CD4-positive, alpha-beta T cell (primary cell): ENCODE data around the gene CCSER2. TPM values are rescaled to one million over a fixed set of nuclear protein-coding genes. Genes with fewer than 3 reads are reported as not detected.
A peak's percentile ranks its signal among the peaks of the same experiment; 100 is the strongest.

Source experiments
- ATAC-seq: fragments of 200-7000 bp; cut with Tn5 transposase; one replicate; pipeline ENCODE4 v1.10.0; 2022; ENCODE audit warnings: mild to moderate bottlenecking; ENCODE audit not compliant: poor library complexity
- CTCF ChIA-PET: fragments of 350-600 bp; sonication (Branson Sonifier 250); formaldehyde crosslinking; loops from one replicate; lab custom pipeline; 2021; ENCODE audit warnings: antibody characterized with exemption, inconsistent platforms; lab: Charles Lee
- POLR2A ChIA-PET: fragments of 350-600 bp; sonication (Branson Sonifier 250); formaldehyde crosslinking; loops from one replicate; lab custom pipeline; 2021; ENCODE audit warnings: antibody characterized with exemption, inconsistent platforms; lab: Charles Lee
- DNase-seq, 14 experiments: peaks; one replicate each; pipeline ENCODE4 v3.0.0-alpha.2; 2013 to 2020; ENCODE audit warnings: mixed read lengths in 2 of 14
- H3K27ac ChIP-seq, 2 donors: one replicate each; pipeline versions ENCODE4 v1.5.1 to v1.7.0; 2013; ENCODE audit warnings: low read length in 2 of 2, low read depth in 1 of 2, mild to moderate bottlenecking in 1 of 2
- H3K27me3 ChIP-seq, 2 experiments: 1 replicate in 1 of 2; 2 replicates in 1 of 2; pipeline versions ENCODE4 v1.6.1 to v1.7.0; 2013; ENCODE audit warnings: low read length in 2 of 2, control low read depth in 1 of 2, mild to moderate bottlenecking in 1 of 2, moderate library complexity in 1 of 2; ENCODE audit not compliant: insufficient read depth in 2 of 2, control insufficient read depth in 1 of 2
- H3K36me3 ChIP-seq: one replicate; pipeline ENCODE4 v1.6.1; 2013; ENCODE audit warnings: low read length, control low read depth; ENCODE audit not compliant: insufficient read depth
- H3K4me1 ChIP-seq: one replicate; pipeline ENCODE4 v1.6.1; 2013; ENCODE audit warnings: low read length, control low read depth; ENCODE audit not compliant: insufficient read depth
- H3K4me3 ChIP-seq: one replicate; pipeline ENCODE4 v1.5.1; 2013; ENCODE audit warnings: mild to moderate bottlenecking, low read length, moderate library complexity
- H3K9me3 ChIP-seq, 2 experiments: 1 replicate in 1 of 2; 2 replicates in 1 of 2; pipeline versions ENCODE4 v1.6.1 to v1.7.0; 2013; ENCODE audit warnings: low read length in 2 of 2, mild to moderate bottlenecking in 2 of 2, control low read depth in 1 of 2, moderate library complexity in 1 of 2; ENCODE audit not compliant: control insufficient read depth in 1 of 2, insufficient read depth in 1 of 2
- H3K27ac Mint-ChIP-seq: one replicate; pipeline ENCODE4 v1.8.0; 2020; ENCODE audit warnings: mixed read lengths
- H3K27me3 Mint-ChIP-seq: one replicate; pipeline ENCODE4 v1.8.0; 2021; ENCODE audit warnings: mixed read lengths
- H3K36me3 Mint-ChIP-seq: one replicate; pipeline ENCODE4 v1.8.0; 2021; ENCODE audit warnings: low read depth, mixed read lengths
- H3K4me1 Mint-ChIP-seq: one replicate; pipeline ENCODE4 v1.8.0; 2021; ENCODE audit warnings: low read depth, mixed read lengths
- H3K4me3 Mint-ChIP-seq: one replicate; pipeline ENCODE4 v1.8.0; 2020; ENCODE audit warnings: mild to moderate bottlenecking, mixed read lengths
- H3K9me3 Mint-ChIP-seq: one replicate; pipeline ENCODE4 v1.8.0; 2020; ENCODE audit warnings: mixed read lengths
- CTCF ChIP-seq: fragments of 200-600 bp; IDR thresholded peaks from one replicate; pipeline ENCODE4 v1.8.0; 2022; ENCODE audit warnings: antibody characterized with exemption, mild to moderate bottlenecking
- intact Hi-C, 2 experiments: fragments of 100-400 bp; cut with DNase I in 1 of 2; cut with micrococcal nuclease in 1 of 2; formaldehyde crosslinking; loops; one replicate each; pipeline versions ENCODE4 v1.15.1 to v1.9.0; 2023 to 2025; cut with DNase I, micrococcal nuclease
- total RNA-seq, 174 experiments: library from RNA in 2 of 174; stranded (reverse) in 2 of 174; gene quantifications; one replicate each; pipeline ENCODE4 v1.2.3 and lab custom pipeline; 2021 to 2026

Gene CCSER2
- total RNA-seq, 2 experiments from 2014 or later, result 134 to 148 TPM

GRCh38 chr10:84537447-84537931, 209.1 kb downstream of the CCSER2 start:
- peak; percentile 96 for TF ChIP-seq CTCF
- CTCF ChIA-PET, result interaction anchor here (1.0 to 5.0 kb wide), 9 partner anchors 163 to 1841 kb away, joined by 3 to 46 read pairs (median 6); no protein-coding TSS in a partner anchor

GRCh38 chr10:84538036-84538435, 209.6 kb downstream of the CCSER2 start:
- Mint-ChIP-seq H3K27me3 (peaks cover 43% of the 10 kb centered on the region), H3K9me3 (no peaks in the 10 kb centered on the region), H3K4me3 (no peak overlapping the region), H3K27ac (no peak overlapping the region), H3K36me3 (no peaks in the 10 kb centered on the region), H3K4me1 (peaks cover 11% of the 10 kb centered on the region)
- Histone ChIP-seq H3K36me3 (no peaks in the 10 kb centered on the region), H3K27me3 (peaks cover 11 to 22% of the 10 kb centered on the region in 2 experiments), H3K4me3 (no peak overlapping the region), H3K4me1 (peaks cover 14% of the 10 kb centered on the region), H3K9me3 (peaks cover 0 to 5% of the 10 kb centered on the region in 2 experiments), H3K27ac (no peak overlapping the region)
- CTCF ChIA-PET, result interaction anchor here (0.7 to 5.0 kb wide), 9 partner anchors 186 to 1902 kb away, joined by 3 to 46 read pairs (median 6); no protein-coding TSS in a partner anchor
- TF ChIP-seq CTCF, result no peak
- intact Hi-C loops, result loop anchor here in 1 of 2 experiments (10.0 kb wide), 1 partner anchor 383 kb away; no protein-coding TSS in a partner anchor
- no peak for DNase-seq
- no peak for ATAC-seq
- POLR2A ChIA-PET, result no interaction called here

More at GRCh38 chr10:84537447-84537931, 209.1 kb downstream of the CCSER2 start:
- DNase-seq (peak in 6 of 14 experiments; percentile 11 to 80 (median 52)), ATAC-seq (peak; percentile 67)
- Mint-ChIP-seq H3K4me3 (no peak overlapping the region), H3K9me3 (no peaks in the 10 kb centered on the region), H3K4me1 (peaks cover 11% of the 10 kb centered on the region), H3K36me3 (no peaks in the 10 kb centered on the region), H3K27me3 (peaks cover 39% of the 10 kb centered on the region), H3K27ac (no peak overlapping the region)
- Histone ChIP-seq H3K36me3 (no peaks in the 10 kb centered on the region), H3K4me1 (peaks cover 14% of the 10 kb centered on the region), H3K9me3 (peaks cover 0 to 5% of the 10 kb centered on the region in 2 experiments), H3K27ac (no peak overlapping the region), H3K4me3 (no peak overlapping the region), H3K27me3 (peaks cover 11 to 18% of the 10 kb centered on the region in 2 experiments)
- intact Hi-C loops, result loop anchor here (1.0 to 10.0 kb wide), 4 partner anchors 162 to 383 kb away; no protein-coding TSS in a partner anchor
- POLR2A ChIA-PET, result interaction anchor here (0.6 to 1.4 kb wide), 3 partner anchors 184 to 274 kb away, joined by 3 to 4 read pairs (median 4); no protein-coding TSS in a partner anchor

- peaks cover 48% of the 10 kb centered on the region for H3K27me3 Mint-ChIP-seq
- H3K4me3 Mint-ChIP-seq, result no peak overlapping the region
- intact Hi-C loops, result loop anchor here in 1 of 2 experiments (10.0 kb wide), 1 partner anchor 384 kb away; no protein-coding TSS in a partner anchor
- H3K36me3 ChIP-seq, result no peaks in the 10 kb centered on the region
- H3K4me1 Mint-ChIP-seq, result peaks cover 11% of the 10 kb centered on the region
- ATAC-seq (no peak), DNase-seq (no peak)
- H3K9me3 ChIP-seq, result peaks cover 0 to 5% of the 10 kb centered on the region in 2 experiments
- POLR2A ChIA-PET, result no interaction called here
- H3K27ac ChIP-seq, result no peak overlapping the region
- CTCF ChIA-PET, result interaction anchor here (2.1 to 5.0 kb wide), 4 partner anchors 187 to 1839 kb away, joined by 6 to 46 read pairs (median 17); no protein-coding TSS in a partner anchor
- no peak overlapping the region for H3K27ac Mint-ChIP-seq
- H3K4me3 ChIP-seq, result no peak overlapping the region
- H3K27me3 ChIP-seq, result peaks cover 11 to 22% of the 10 kb centered on the region in 2 experiments
- no peaks in the 10 kb centered on the region for H3K9me3 Mint-ChIP-seq
- TF ChIP-seq CTCF, result no peak
- no peaks in the 10 kb centered on the region for H3K36me3 Mint-ChIP-seq
- H3K4me1 ChIP-seq, result peaks cover 14% of the 10 kb centered on the region
Measured at GRCh38 chr10:84539216-84539615, 210.8 kb downstream of the CCSER2 start.
